ENCODE data around the gene AICDA. TPM values are rescaled to one million over a fixed set of nuclear protein-coding genes. Genes with fewer than 3 reads are reported as not detected.
A peak's percentile ranks its signal among the peaks of the same experiment; 100 is the strongest.
"Not testable (repeated sequence)": the region's sequence is repeated elsewhere in the genome, so short reads cannot be mapped to it uniquely, and the experiment has no call there.

The AICDA gene
- total RNA-seq (2014; rRNA removed; shearing (Covaris generic)): not detected in 2 replicates

GRCh38 chr12:8612629-8613028 lies at the start of gene AICDA:
AICDA (minus strand) TSS chr12:8612859; CDS start chr12:8612767, 92 bp downstream.
- DNase-seq (ENCODE audit: low spot score): no peak

DNA sequence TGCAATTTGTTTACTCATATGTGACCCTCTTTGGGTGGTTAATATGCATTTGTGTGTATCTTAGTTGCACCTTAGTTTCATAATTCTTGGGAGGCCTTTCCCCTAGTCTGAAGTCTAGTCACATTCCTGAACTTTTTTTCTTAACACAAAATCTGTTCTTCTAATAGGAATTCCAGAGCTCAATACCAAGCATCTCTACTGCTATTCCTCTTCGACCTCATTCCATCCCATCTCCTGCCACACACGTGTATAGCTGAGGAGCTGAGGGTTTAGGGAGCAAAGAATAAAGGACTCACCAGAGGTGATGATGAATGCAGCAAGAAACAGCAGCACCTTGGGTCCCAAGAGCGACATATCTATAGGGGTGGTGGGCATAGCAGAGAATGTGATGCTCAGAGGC lies 49.1 kb upstream of the AICDA start:
- no peak for DNase-seq (ENCODE audit: low spot score)

- no peak for DNase-seq (ENCODE audit: low spot score)
These were observed 48.4 kb upstream of the AICDA start for GRCh38 chr12:8661016-8661415.

GRCh38 chr12:8658346-8658745 lies 45.7 kb upstream of the AICDA start:
- peak; percentile 27 for DNase-seq (ENCODE audit: low spot score)

DNA sequence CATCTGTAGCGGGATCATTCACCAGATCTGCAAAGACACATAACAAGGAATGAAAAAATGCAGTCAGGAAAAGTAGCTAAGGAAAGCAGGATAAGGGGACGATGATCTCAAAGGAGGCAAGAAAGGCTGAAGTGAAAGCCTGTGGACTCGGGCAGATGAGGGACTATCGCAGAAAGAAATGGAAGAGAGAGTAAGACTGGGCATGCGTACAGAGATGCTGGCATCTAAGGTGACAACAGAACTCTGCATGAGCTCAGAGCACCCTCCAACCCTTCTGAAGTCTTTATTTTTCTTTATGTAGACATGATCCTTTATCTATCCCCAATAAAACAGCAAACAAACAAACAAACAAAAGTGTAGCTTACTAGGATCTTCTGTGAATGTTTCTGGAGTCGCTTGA lies 42.8 kb upstream of the AICDA start:
- no peak for DNase-seq (ENCODE audit: low spot score)

DNA sequence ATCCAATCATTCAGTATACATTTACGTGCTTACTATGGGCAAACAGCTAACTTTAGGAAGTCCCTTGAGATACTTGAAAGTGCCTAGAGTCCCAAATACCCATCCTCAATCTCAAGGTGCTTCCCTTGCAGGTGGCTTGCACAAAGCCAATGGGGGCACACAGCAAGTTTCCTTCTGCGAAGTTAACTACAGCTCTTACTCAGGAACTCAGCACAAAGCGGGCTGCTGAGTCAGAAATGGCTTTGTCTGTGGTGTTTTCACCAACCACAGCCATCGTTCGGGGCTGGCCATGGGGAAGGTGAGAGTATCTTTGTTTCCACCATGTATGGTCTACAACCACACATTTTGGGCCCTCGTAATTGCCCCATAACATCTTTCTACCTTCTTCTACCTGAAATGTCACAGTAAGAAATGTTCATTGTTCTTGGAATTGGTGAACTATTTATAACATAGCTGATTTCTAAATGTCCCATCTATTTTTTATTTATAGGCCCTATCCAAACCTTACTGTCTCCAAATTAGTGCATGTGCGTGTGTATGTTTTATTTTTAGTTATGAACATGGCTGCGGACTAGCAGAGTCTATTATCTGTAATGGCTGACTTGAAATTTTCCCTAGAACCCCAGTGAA lies 36.0 kb upstream of the AICDA start:
- no peak for DNase-seq (ENCODE audit: low spot score)

DNA sequence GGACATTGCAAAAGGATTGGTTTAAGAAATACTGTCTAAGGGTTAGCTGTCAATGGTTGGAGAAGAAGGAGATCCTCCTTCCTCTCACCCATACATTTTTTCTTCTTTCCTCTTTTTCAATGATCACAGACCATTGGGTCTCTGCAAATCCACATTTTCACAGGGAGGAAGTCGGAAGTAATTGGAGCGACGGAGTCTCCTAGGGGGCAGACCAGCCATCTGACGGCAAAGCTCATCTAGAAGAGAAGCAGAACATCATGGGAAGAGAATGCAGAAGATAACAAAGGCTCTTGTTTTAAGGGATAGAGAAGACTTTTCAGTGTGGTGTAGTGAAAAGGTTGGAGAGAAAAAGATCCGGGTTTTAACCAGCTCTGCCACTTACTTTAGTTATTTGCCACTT lies 35.3 kb upstream of the AICDA start:
- no peak for DNase-seq (ENCODE audit: low spot score)

DNA sequence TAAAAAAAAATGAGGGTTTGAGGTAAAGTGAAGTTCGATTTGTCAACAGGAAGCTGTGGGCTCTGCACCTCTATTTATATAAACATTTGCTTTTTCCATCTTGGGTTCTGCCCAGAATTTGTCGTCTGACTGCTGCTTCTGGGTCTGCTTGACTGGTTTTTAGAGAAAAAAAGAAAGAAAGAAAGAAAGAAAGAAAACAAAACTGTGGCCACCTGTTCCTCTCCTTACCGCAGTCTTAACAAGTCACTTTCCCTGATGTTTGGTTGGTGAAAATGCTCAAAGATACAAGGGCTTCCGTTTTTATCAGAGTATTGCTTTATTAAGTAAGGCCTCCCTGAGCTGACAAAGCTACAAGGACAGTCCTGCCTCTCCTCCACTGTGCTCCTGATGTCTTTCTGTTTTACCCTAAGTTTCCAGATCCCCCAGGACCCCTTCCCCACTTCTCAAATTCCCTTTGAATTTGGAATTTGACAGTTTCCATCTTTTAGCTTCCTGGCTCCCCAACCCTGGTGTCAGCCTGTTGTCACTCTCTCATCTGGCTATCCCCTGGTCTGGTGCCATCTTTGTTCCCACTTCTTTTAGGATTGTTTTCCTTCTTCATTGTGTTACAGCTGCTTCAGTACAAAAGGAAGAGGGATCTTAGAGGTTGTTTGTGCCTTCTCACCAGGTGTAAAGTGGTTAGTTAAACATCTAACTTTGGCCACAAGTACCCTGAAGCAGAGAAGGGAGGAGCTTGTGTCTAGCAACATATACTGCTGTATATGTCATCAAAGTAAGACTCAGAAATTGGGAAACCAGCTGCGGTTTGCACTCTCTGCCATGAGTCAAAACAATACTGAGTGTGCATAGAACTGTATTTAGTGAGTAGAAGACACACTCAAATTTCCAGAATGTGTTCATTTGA lies 31.9 kb upstream of the AICDA start:
- peak; percentile 29 for DNase-seq (ENCODE audit: low spot score)

DNA sequence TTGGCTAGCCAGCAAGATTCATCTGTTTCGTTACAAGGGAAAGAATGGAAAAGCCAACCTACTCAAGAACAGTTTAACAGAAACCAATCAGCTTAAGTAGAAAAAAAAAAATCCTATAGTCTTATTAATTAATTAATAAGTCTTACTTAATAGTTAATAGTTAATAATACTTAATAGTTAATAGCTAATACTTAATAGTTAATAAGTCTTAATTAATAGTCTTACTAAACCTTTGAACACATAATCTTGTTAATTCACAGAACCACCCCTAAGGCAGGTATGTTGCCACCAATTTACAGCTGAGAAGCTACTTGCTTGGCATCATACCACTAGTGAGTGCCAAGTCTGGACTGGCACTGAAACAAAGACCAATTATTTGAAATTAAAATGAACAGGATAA lies 30.1 kb upstream of the AICDA start:
- no peak for DNase-seq (ENCODE audit: low spot score)

DNA sequence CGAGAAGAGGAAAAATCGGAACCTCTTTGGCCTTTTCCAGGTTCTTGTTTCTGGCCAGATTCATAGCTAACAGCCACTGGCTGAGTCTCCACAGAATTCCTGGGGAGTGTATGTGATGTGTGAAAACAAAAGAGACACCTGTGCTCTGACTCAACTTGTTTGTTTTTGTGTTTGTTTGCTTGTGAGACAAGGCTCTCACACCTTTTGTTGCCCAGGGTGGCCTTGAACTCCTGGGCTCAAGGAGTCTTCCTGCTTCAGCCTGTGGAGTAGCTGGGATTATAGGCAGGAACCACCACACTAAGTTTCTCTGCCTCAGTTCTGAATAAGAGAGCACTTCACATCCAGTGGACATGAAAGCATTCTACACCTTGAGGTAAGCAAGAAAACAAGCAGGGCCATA lies 27.3 kb upstream of the AICDA start:
- no peak for DNase-seq (ENCODE audit: low spot score)

DNA sequence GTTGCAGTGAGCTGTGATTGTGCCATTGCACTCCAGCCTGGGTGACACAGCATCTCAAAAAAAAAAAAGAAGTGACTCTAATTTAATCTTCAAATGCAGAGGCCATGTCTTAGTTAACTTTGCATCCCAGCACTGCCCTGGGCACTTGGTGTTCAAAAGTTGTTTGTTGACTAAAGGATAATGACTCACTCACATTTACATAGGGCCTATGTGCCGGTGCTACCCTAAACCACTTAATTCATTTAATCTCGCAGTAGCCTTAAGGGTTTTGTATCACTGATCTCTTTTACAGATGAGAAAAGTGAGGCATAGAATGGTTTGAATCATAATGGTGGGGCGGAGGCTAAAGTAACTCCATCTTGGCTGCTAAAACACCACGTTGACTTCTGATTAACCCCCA lies 26.3 kb upstream of the AICDA start:
- no peak for DNase-seq (ENCODE audit: low spot score)

- DNase-seq (ENCODE audit: low spot score): no peak
These were observed 25.0 kb upstream of the AICDA start for GRCh38 chr12:8637666-8638065.

DNA sequence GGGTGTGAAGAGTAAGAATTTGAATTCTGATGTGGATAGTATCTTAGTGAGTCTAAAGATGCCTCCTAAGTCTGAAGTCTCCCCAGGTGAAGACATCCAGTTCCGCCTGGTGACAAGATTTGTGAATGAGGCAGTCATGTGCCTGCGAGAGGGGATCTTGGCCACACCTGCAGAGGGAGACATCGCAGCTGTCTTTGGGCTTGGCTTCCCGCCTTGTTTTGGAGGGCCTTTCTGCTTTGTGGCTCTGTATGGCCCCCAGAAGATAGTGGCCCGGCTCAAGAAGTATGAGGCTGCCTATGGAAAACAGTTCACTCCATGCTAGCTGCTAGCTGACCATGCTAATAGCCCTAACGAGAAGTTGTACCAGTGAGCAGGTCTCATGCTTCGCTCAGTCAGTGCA lies 24.6 kb upstream of the AICDA start:
- DNase-seq (ENCODE audit: low spot score): no peak

GRCh38 chr12:8636581-8636980 lies 23.9 kb upstream of the AICDA start:
- no peak for DNase-seq (ENCODE audit: low spot score)

- not testable (repeated sequence) for DNase-seq (ENCODE audit: low spot score)
These were observed 23.3 kb upstream of the AICDA start for GRCh38 chr12:8636007-8636346.

DNA sequence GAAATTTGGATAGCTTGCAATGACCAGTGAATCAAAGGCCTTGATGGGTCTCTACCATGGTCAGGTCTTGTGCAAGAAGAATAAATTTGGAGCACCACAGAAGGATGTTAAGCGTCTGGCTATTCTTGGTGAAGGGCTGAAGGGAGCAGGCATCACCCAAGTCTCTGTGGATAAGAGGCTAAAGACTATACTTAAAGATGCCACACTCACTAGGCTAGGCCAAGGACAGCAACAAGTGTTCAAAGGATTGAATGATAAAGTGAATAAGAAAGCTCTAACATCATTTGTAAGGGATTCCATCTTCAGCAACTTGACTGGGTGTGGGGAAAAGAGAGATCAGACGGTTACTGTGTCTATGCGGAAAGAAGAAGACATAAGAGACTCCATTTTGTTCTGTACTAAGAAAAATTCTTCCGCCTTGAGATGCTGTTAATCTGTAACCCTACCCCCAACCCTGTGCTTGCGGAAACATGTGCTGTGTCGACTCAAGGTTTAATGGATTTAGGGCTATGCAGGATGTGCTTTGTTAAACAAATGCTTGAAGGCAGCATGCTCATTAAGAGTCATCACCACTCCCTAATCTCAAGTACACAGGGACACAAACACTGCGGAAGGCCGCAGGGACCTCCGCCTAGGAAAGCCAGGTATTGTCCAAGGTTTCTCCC lies 22.8 kb upstream of the AICDA start:
- not testable (repeated sequence) for DNase-seq (ENCODE audit: low spot score)

- DNase-seq (ENCODE audit: low spot score): no peak
These were observed 17.5 kb upstream of the AICDA start for GRCh38 chr12:8630131-8630530.

DNA sequence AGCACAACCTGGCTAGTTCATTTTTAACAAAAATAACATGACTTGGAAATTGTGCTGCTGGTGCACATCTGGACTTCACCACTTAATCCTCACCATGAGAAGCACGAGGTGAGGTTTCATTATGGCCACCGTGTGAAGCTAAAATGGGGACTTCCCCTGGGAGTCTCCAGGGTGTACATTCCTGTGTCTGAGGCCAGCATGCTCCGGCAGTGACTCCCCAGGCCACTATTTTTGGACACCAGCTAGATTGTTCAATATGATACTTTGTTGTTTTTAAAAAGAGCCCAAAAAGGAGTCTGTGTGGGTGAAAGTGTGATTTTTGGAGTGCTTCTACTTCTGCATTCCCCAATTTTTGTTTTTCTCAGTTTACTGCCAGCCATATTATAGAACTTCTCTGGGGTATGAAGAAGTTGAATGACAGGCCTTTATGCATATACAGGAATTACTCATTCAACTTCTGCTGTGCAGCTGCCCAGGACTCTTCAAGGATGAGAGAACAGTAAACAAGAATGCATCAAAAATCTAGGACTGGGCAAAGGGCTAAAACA lies 16.9 kb upstream of the AICDA start:
- DNase-seq (ENCODE audit: low spot score): peak; percentile 25

DNA sequence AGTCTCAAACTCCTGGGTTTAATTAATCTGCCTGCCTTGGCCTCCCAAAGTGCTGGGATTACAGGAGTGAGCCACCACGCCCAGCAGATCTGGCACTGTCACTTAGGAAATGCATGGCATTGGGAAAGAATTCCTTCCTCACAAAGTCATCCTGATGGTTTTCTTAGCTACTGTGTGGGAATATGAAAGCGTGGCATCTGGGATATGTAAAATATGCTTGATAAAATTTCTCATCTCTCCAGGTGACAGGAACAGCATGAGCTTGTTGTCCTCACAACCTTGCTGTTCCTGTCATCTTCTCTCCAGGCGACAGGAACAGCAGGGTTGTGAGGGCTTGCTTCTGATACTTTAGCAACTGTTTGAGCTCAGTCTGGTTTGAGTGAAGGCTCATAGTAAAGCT lies 16.1 kb upstream of the AICDA start:
- no peak for DNase-seq (ENCODE audit: low spot score)

GRCh38 chr12:8624750-8625149 lies 12.1 kb upstream of the AICDA start:
- not testable (repeated sequence) for DNase-seq (ENCODE audit: low spot score)

- no peak for DNase-seq (ENCODE audit: low spot score)
These were observed 10.0 kb upstream of the AICDA start for GRCh38 chr12:8622646-8623045.

GRCh38 chr12:8615206-8615605 lies 2.5 kb upstream of the AICDA start:
- DNase-seq (ENCODE audit: low spot score): no peak

DNA sequence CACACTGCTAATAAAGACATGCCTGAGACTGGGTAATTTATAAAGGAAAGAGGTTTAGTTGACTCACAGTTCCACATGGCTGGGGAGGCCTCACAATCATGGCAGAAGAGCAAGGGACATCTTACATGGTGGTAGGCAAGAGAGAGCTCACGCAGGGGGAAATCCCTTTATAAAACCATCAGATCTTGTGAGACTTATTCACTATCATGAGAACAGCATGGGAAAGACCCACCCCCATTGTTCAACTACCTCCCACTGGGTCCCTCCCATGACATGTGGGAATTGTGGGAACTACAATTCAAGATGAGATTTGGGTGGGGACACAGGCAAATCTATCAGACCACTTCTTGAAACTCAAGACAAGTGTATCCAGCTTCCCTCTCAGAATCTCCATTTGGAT lies 1.2 kb upstream of the AICDA start:
- DNase-seq (ENCODE audit: low spot score): not testable (repeated sequence)
